Measurements from ENCODE around the gene PDZRN4.
"Not testable (repeated sequence)": the region's sequence is repeated elsewhere in the genome, so short reads cannot be mapped to it uniquely, and the experiment has no call there.

PDZRN4 gene

DNA sequence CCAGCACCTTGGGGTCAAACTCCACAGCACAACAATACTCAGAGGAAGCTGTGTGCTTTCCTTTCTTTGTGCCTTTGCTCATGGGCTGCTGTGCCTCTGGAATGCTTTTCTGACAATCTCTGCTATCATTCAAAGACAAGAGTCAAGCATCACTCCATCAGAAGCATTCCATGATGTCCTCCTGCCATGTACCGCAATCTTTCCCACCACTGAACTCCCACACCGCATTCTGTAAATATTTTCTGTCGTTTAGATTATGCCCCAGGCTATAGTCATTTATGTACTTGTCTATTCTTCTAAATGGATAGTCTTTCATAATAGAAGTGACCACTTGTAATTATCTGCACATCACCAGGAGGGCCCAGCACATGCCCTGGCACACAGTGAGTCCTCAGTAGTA, 327.8 kb downstream of the PDZRN4 start:
- DNase-seq, result no peak

- no peak for DNase-seq
Observed at GRCh38 chr12:41520869-41521268, 332.7 kb downstream of the PDZRN4 start.

DNA sequence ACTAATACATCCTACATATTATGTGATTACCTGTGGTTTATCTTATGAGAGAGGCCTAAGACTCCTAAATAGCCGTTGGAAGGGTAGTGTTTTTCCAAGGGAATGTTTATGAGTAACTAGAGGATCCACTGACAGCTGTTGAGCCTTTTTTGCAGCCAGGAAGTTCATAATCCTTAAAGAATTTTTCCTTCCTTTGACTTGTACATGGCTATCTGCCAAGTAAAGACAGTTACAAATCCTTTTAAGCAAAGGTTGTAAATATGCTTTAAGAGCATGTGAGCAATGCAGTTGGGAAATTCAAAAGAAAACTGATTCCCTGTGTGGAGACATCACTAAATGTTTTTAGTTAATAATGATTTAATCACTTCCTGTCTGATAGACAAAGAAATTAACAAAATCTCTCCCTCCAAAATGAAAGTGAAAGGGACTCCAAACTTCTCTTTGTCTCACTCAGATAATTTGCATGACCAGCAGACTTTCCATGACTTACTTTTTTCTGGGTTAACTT, 333.8 kb downstream of the PDZRN4 start:
- DNase-seq, result no peak

- no peak for DNase-seq
Observed at GRCh38 chr12:41527062-41527461, 338.9 kb downstream of the PDZRN4 start.

GRCh38 chr12:41527534-41528116, 339.5 kb downstream of the PDZRN4 start:
- no peak for DNase-seq

DNA sequence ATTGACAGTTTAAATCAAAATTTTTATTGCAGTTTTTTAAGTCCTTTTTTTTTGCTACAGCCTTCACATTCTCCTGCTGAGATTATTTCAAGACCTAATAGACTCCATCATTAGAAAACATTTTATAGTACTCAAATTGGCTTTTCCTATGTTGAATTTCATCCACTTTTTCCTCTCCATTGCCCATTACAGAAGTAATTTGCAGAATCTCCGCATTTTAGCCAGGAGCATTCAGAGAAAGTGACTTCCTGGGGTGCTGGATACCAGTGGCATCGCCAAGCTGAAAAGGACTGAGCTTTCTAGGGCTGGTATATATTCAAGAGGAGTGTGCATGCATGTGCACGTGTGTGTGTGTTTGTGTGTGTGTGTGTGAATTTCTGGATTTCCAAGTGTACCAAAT, 340.8 kb downstream of the PDZRN4 start:
- DNase-seq, result no peak

DNA sequence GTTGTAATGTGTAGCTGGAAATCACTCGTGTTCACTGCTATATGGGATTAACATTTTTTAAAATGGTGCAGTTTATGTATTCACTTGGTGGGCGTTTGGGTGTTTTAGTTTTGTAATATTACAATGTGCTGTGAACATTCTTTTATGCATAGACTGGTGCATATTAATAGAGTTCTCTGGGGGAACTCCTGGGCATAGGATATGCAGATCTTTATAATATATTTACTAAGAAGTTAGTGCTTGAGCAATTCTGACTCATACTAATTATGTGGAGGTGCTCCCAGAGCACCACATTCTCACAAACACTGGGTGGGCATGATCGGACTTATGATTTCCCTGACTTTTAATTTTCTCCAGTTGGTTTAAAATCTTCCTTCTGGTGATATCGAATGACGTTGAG, 342.3 kb downstream of the PDZRN4 start:
- DNase-seq, result no peak

DNA sequence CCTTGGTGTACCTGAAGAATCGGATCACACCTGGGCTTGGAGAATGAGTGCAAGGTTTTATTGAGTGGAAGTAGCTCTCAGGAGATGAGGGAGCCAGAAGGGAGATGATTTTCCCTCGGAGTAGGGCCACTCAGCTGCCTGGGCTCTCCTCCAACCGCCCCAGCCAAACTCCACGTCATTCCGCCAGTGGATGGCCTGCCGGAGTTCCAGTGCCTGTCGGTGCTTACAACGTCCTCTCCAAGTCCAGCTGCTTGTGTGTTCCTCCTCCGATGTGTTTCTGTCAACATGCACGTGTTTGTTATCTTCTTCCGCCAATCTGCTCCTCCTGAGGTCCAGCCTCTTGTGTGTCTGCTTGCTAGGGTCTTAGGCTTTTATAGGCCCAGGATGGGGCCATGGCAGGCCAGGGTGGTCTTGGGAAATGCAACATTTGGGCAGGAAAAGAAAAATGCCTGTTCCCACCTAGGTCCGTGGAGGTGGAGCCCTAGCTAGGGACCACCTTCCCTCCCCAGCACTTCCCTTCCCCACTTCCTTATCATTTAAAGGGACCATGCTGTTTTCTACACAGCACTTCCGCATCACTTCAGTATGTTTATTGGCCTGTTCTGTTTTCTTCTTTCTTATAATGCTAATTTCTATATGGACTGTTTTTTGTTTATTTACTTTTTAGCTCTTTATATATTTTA, 343.2 kb downstream of the PDZRN4 start:
- DNase-seq, result no peak

DNA sequence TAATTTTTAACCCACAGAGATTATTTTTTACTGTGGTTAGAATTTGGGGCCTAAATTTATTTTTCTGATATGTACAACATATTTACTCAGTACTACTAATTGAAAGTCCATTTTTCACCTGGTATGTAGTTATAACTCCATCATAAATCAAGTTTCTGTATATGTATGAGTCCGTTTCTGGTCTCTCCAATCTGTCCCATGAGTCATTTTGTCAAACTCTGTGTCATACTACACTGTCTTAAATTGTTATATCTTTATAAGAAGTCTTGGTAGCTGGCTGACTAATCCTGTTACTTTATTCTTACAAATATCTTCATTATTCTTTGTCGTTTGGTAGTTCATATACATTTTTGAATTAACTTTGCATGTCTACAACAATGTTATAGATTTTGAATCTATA, 344.0 kb downstream of the PDZRN4 start:
- no peak for DNase-seq

DNA sequence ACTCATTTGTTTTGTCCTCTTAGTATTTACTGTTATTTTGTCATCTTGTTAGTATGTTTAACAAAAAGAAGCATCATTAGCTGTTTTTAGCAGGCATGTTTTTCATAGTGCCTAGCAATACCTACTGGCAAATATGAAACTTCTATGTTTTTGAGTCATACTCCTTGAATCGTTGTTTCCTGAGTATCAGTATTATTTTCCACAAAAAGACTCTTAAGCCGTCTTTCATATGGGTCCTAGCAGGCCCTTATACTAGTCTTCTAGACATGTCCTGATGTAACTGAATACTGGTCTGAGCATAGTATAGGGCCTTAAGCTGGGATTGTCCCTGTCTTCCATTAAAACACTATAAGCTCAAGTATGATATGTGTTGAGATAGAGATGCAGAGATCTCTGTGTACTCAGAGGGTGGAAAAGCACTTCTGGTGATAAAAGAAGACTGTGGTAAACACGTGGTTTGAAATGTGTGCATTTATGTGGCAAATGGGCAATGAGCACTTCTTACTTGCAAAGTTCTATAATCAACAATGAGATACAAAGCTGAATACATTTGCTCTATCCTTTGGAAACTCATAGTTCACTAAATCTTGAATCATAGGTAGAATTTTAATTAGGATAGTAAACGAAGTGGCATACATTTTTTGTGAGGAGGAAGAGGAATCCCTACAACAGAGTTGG, 348.8 kb downstream of the PDZRN4 start:
- no peak for DNase-seq

GRCh38 chr12:41537522-41537921, 349.4 kb downstream of the PDZRN4 start:
- DNase-seq, result no peak

- no peak for DNase-seq
Observed at GRCh38 chr12:41545761-41546160, 357.6 kb downstream of the PDZRN4 start.

GRCh38 chr12:41547071-41547470, 359.0 kb downstream of the PDZRN4 start:
- DNase-seq, result not testable (repeated sequence)

- no peak for DNase-seq
Observed at GRCh38 chr12:41548926-41549325, 360.8 kb downstream of the PDZRN4 start.

- peak; percentile 38 for DNase-seq
Observed at GRCh38 chr12:41552588-41552987, 364.5 kb downstream of the PDZRN4 start.

DNA sequence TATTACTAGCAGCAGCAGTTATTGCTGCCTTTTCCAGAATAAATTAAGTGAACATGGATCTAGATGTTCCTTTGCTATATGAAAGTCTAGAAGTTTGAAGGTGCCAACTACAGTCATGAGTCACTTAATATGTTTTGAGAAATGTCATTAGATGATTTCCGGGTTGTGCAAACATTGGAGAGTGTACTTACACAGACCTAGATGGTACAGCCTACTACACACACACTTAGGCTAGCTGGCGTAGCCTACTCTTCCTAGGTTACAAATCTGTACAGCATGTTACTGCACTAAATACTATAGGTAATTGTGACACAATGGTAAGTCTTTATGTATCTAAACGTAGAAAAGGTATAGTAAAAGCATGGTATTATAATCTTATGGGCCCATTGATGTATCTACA, 368.1 kb downstream of the PDZRN4 start:
- no peak for DNase-seq

GRCh38 chr12:41557344-41557743, 369.2 kb downstream of the PDZRN4 start:
- no peak for DNase-seq

DNA sequence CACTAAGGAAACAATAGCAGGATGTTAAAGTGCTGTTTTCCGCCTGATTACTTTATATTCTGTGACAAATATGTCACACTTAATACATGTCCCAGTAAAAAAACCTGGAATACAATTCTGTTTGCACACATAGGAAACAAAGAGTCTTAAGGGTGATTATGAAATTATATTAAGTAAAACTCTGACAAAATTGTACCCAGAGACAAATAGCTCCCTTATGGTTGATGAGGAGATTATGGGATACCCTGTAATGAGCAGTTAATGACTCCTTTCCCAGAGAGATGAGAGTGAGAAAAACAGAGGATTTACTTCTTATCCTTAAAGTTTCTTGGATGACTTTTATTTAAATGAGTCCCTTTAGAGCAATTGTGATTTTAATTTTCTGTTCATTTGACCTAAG, 370.6 kb downstream of the PDZRN4 start:
- DNase-seq, result no peak

GRCh38 chr12:41563051-41563450, 374.9 kb downstream of the PDZRN4 start:
- no peak for DNase-seq

DNA sequence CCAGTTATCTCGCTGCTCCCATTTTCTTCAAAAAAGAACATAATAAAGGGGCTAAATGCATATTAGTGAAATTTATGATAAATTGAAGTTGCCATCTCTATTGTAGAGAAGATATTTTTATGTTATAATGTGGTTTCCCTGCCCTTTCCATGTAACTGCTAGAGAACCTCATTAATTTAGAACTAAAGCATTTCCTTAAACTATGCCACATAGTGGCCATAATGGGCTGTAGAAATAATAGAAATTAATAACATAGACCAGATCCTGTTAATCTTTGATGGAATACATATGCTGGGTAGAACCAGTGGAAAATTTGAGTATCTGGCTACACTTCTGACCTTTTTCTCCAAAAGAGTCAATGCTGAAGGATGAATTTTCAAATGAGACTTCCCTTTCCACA, 376.7 kb downstream of the PDZRN4 start:
- no peak for DNase-seq

DNA sequence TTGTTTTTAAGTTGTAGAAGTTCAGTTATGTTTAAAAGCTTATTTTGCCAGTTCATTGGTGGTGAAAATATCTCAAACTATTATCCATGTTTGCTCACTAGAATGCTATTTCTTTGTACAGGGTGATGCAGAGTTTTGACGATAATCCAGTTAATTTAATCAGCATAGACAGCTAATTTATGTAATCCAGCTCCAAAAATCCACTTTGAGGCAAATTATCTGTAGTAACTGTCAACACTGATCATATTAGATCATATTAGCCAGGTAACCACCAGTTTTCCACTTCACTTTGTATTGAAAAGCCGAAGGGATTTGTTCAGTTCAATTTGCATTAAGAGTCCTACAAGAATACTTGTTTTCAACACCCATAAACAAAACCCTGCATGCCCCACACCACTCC, 378.6 kb downstream of the PDZRN4 start:
- no peak for DNase-seq

DNA sequence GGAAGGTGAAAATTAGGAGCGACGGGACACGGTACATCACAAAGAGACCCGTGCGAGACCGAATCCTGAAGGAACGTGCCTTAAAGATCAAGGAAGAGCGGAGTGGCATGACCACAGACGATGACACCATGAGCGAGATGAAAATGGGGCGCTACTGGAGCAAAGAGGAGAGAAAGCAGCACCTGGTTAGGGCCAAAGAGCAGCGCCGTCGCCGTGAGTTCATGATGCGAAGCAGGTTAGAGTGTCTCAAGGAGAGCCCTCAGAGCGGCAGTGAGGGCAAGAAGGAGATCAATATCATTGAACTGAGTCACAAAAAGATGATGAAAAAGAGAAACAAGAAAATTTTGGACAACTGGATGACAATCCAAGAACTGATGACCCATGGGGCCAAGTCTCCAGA, 385.3 kb downstream of the PDZRN4 start:
- DNase-seq, result no peak

DNA sequence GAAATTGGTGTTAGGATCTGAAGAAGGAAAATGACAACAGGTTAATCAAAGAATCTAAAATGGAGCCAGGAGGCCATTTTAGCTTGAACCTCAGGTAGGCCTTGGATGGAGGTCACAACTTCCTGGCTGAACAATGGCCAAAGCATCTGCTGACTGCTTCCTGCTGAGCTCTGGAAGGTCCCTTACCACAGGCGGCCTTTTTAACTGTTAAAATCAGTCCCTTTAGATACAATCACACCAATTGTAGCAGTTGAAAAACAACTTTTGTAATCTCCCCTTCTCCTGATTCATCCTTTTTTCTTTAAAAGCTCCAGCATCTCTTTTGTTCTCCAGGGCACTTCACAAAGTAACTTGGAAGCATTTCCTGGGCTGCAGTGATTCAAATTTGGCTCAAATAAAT, 388.8 kb downstream of the PDZRN4 start:
- DNase-seq, result no peak

DNA sequence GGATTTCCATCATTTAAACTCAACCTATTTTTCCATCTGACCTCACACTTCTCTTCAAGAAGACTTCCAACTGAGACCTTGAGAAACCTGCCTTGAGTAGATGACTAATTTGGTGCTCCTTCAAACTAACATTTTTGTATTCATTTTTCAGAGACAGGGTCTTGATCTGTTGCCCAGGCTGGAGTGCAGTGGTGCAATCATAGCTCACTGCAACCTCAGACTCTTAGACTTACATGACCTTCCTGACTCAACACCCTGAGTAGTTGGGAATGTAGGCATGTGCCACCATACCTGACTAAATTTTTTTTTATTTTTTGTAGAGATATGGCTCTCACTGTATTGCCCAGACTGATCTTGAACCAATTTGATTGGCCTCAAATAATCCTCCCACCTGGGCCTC, 389.9 kb downstream of the PDZRN4 start:
- DNase-seq, result no peak

Data from NCI-H1436 (cell line).